HG03439 (cell line): ENCODE results near the gene OPCML.

ENCODE experiments used
- ATAC-seq: cut with Tn5 transposase; IDR thresholded peaks from one replicate; pipeline ENCODE4 v1.9.1; 2021; ENCODE audit warnings: mild to moderate bottlenecking, moderate library complexity; ENCODE audit not compliant: unreplicated experiment

The OPCML gene

GRCh38 chr11:133004369-133004768 lies 527.9 kb downstream of the OPCML start:
- ATAC-seq, result no peak

GRCh38 chr11:132999516-132999915 lies 532.8 kb downstream of the OPCML start:
- no peak for ATAC-seq

DNA sequence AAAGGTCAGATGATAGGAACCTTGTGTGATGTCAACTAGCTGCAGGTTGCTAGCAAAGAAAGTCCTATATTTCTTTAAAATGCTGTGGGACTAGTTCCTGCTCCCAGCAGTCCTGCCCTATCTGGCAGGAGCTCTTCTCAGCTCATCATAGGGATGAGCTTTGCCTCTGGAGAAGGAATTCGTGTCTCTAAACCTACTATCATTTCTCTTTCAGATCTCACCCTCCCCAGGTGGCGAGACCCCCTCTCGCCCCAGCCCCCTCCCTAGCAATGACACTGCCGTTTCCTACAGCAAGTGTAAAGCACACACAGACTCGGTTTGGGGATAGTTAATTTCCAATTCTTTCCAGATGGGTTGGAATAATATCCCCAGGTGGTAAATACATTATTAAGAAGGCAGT lies 533.3 kb downstream of the OPCML start:
- no peak for ATAC-seq

DNA sequence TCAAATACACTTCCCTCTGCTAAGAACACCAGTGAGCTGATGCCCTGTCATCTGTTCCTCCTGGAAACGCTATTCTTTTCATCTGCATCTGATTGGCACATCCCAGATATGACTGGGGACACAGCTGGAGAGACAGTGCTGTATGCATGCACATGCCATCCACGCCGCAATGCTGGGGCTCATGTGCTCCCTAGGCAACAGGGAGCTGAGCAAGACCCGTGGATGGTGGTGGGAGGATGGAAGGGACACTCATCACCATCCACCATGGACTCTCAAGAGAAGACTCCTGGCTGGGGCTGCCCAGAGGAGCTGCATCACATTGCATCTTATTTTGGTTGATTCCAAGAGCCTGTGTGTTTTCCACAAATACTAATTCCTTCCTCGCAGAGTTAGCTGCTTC lies 534.9 kb downstream of the OPCML start:
- no peak for ATAC-seq

DNA sequence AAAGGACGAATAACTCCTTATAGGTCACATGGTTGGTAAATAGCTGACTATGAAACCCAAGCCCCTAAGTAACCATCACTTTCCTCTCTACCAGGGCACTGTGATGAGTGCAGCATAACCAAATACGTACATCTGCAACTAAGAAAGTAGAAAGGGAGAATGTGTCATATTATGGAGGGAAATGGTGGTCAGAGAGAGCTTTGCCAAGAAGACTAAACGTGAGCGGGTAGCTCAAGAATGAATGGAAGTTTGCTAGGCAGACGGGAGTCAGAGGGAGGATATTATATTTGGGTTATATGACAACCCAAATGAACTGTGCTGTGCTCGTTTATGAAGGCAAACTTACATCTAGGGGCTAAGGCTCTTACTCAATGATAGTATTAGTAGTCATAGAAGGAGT lies 537.3 kb downstream of the OPCML start:
- no peak for ATAC-seq

- no peak for ATAC-seq
Observed at GRCh38 chr11:132993991-132994502, 538.3 kb downstream of the OPCML start.

DNA sequence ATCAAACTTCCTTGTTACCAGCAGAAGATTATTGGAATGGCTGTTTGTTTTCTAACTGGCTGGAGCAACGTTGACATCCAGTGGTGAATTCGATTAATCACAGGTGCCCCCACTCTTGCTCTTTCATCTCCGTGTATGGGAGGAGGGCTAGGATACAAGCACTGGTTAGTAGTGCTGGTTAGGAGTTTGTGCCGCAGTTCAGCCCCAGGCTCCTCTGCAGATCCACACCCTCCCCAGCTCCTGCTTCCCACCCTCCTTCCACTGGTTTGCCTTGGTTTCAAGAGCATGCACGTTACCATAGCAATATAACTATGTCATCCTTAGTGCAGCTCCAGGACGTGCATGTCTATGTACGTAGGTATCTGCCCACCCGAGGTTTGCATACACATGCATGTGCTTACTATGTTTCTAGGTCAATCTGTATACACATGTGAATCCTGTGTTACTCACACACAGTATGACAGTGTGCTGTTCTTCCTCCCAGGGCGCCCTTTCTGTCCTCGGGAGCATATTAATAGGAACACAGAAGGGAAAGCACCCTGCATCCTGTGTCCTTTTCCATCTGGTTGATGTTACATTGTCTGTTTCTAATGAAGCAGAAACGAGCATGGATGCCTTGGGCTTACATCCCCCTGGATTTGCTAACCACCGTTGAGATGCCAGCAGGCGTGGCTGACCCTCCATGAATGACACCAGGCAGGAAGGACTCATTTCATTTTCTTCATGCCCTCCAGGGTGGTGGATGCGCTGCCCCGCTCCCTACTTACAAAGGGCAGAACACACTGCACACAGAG lies 539.3 kb downstream of the OPCML start:
- ATAC-seq, result no peak

- ATAC-seq, result no peak
Observed at GRCh38 chr11:132988411-132988810, 543.9 kb downstream of the OPCML start.

DNA sequence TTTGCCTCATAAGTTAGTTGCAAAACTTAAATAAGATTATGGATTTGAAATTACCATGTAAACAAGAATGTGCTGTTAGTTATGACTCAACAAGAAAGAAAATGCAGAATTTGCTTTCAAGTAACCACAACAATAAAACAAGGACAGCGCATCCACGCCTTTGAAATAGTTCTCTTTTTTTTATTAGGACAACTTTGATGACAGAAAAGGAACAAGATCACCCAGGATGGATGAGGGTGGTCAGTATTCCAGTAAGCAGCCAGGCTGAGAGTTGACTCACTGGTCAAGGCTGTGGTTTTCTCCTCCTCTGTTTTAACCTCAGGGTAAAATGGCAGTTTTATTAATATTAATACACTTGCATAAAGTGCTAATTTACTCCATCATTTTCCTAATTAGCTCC lies 544.4 kb downstream of the OPCML start:
- ATAC-seq, result no peak

GRCh38 chr11:132983641-132983978 lies 548.7 kb downstream of the OPCML start:
- no peak for ATAC-seq

GRCh38 chr11:132982772-132983640 lies 549.3 kb downstream of the OPCML start:
- no peak for ATAC-seq

- no peak for ATAC-seq
Observed at GRCh38 chr11:132981131-132981956, 551.0 kb downstream of the OPCML start.

- no peak for ATAC-seq
Observed at GRCh38 chr11:132980670-132981069, 551.6 kb downstream of the OPCML start.

GRCh38 chr11:132977746-132978145 lies 554.6 kb downstream of the OPCML start:
- ATAC-seq, result no peak

- no peak for ATAC-seq
Observed at GRCh38 chr11:132977241-132977640, 555.1 kb downstream of the OPCML start.

DNA sequence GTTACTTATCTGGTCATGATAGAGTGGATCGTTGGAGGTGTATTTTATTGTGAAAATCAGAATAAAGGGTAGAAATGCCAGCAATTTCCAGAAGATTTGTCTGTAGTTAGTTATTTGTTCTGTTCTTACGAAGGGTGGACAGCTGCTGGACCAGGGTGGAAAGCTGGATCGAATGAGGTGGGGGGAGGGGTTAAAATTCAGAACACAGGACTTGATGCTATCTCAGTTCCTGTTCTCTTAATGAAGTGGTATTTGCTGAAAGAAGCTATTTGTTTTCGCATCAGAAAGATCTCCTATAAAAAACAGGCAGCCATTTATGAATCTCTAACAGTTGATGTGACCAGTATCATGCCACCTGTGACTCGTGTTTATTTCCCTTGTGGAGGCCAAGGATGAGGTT lies 556.2 kb downstream of the OPCML start:
- no peak for ATAC-seq

DNA sequence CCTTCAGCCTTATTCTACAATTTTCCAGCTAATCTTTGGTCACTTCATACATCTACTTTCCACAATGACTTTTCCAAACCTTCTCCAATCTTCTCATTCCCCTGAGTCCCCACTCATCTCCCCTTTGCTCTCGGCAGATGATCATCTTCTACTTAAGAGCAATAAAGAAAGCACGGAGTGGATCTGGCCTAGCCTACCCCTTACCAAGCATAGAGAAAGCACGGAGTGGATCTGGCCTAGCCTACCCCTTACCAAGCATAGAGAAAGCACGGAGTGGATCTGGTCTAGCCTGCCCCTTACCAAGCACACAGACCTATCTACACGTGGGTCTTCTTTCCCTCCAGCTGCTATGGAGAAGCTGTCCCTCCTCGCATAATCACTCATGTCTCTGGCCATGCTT lies 558.6 kb downstream of the OPCML start:
- ATAC-seq, result no peak

- no peak for ATAC-seq
Observed at GRCh38 chr11:132972565-132972964, 559.7 kb downstream of the OPCML start.

DNA sequence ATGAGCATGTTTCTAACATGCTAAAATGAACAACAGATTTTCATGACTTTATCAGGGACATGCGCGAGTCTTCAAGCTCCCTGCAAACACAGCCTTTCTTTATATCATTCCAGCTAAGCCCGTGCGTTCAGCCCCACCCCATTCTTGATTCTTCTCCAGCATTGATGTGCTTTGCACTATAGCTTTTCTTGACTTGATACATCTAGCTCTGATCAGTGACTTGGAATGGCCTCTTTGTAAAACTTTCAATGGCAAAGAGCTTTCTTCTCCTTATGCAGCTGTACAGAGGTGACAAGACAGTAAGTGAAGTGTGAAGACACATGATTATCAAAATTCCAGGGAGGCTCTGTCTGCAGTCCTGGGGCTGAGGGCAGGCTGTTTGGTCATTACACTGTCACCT lies 561.0 kb downstream of the OPCML start:
- no peak for ATAC-seq

- ATAC-seq, result no peak
Observed at GRCh38 chr11:132969892-132970291, 562.4 kb downstream of the OPCML start.

DNA sequence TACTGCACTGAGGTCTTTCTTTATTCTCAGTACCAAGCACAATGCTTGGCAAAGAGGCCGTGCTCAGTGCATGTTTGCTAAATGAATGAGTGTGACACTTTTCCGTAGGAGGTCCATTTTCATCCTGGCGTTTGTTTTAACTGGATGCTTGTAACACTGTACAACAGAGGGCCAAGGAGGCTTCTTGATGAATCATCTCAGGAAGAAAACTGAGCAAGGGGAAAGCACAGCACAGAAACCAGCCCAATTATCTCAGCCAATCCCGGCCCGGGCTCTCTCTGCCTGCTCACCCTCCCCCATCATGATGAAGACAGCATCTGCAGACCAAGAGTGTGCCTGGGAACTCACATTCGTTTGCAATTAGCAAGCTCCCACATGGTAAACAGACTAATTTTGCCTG lies 570.3 kb downstream of the OPCML start:
- no peak for ATAC-seq
